Stromal cell of bone marrow (primary cell): Measurements from ENCODE around the gene SPRN.
"Not testable (repeated sequence)": the region's sequence is repeated elsewhere in the genome, so short reads cannot be mapped to it uniquely, and the experiment has no call there.

Source experiments
- DNase-seq: peaks from one replicate; pipeline ENCODE4 v3.0.0-alpha.2; 2012; ENCODE audit warnings: low read depth

The SPRN gene

DNA sequence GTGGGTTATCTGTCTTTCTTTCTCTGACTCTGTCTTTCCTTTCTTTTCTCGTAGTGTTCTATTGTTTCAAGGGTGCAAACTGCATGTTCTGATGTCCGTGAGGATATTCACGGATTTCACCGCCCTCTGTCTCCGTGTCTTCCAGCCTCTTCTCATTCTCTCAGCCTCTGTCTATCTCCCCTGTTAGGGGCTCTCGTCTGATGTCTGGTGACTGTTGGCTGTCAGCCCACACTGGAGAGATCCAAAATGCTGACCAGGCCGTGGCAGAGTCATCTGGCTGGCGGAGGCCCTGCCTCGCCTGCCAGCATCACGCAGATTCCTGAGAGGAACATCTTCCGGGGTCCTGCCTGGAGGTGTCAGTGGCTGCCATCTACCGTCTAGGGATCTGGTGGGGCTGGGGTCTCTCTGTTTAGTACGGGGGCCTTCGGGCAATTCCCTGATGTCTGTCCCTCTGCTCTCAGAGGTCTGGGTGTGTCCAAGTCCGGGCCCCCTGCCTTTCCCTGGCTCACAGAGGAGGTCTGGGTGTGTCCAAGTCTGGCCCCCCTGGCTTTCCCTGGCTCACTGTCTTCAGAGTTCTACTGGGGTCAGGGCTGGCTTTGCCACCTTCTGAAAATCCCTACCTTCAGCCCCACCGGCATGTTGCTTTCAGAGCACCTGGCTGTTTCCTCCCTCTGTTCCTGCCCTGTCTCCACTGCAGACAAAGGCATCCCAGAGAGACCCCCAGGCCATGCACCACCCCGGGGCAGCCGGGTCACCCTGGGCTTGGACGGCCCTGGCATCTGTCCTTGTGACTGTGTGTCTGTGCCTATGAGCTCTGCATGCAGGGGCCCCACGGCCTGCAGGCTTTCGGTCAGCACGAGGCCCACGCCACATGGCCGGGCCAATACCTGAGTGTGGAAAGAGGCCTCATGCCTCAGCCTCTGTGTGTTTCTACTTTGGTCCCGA, 15.4 kb upstream of the SPRN start:
- DNase-seq, result no peak

DNA sequence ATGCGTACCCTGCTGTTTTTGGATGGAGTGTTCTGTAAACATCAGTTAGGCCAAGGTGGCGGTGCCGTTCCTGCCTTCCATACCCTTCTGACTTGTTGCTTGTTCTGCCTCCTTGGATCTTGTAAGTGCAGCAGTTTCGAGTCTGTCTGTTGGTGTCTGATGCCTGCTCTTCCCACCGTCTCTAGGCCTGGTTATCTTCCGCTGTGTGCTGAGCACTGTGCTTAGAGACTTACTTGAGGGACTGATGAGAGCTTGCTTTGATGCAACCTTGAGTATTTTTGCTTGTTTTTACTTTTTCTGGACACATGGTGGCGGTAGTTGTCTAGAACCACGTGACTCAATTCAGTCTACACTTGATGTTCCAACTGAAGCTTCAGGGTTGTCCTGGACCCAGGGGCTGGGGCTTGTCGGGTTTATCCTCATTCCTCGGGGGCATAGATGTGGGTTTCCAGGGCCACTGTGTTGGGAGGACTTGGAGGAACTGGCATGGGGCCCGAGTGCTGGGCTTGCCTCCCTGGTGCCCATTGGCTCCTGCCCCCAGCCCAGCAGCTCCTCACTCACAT, 14.4 kb upstream of the SPRN start:
- no peak for DNase-seq

DNA sequence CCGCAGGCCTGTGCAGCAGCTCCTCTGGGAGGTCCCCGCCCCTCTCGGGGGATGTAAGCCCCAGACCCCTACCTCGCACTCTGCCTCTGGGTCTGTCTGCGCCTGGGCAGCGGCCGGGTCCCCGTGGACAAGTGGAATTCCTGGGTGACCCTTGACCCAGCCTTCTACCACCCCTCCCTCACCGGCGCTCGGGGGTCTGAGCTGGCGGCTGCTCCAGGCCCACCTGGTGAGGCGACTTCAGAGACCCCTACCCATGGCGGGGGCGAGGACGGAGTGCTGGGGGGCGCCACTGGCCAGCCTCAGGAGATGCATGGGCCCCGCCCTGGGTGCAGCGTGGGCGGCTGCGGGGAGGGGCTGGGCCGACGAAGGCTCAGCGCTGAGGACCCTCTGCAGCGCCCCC, 8.4 kb upstream of the SPRN start:
- not testable (repeated sequence) for DNase-seq

DNA sequence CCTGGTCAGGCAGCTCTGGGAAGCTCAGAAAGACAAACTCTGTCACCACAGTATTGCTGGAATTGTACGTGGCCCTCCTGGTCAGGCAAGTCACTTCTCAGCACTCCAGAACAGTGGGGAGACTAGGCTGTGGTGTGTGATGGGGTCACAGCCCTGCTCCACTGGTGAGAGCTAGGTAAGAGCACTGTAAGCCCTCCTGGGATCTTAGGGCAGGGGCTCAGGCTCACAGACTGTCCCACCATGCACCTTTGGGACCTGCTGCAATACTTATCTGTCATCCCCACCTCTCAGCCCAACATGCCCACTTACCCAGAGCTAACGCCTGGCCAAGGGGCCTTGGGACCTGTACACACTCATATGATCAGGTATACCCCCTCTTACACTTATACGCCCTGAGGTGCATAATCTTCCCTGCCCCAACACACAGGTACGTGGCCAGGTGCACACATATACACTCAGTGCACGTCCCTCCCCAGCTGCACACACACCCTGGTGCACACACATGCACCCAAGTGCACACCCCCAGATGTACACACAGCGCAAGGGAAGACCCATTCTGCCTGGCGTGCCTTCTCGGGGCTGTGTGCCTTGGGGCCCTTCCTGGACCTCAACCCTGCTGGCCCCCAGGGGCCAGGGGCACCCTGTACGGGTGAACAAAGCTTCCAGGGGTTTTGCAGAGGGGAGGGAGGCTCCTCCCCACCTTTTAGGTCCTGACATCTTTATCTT, 7.6 kb upstream of the SPRN start:
- not testable (repeated sequence) for DNase-seq

DNA sequence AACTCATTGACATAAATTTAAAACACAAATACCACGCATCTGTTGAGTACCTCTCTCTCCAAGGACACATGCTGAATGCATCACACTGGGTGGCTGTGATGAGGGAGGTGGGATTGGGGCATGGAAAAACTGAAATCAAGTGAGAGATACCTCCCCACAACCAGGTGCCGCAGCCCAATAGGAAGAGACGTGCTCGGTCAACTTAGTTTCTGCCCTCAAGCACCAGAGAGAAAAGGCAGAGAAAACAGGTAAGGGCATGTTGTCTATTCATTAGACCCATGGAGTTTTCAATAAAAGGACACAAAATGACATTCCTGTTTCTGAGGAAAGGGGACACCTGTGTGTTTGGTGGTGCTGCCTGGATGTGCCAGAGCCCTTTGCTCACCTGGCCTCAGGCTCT, 5.1 kb upstream of the SPRN start:
- DNase-seq, result not testable (repeated sequence)

DNA sequence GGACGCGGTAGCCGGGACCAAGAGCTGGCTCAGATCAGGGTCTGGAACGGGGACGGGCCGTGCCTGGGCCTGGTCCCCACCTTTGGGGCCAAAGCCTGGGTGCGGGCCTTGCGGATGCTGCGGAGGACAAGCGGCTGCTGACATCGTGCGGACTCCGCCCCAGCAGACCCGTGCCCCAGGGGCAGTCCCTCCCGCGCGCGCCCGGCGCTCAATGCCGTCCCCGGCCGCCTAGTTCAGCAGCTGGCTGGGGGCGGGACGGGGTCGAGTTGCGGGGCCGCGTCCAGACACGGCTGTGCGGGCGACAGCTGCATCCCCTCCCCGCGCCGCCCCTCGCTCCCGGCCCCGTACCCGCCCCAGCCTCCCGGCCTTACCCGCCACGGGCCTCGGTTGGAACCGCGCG, 323 bp downstream of the SPRN start:
- DNase-seq, result not testable (repeated sequence)

DNA sequence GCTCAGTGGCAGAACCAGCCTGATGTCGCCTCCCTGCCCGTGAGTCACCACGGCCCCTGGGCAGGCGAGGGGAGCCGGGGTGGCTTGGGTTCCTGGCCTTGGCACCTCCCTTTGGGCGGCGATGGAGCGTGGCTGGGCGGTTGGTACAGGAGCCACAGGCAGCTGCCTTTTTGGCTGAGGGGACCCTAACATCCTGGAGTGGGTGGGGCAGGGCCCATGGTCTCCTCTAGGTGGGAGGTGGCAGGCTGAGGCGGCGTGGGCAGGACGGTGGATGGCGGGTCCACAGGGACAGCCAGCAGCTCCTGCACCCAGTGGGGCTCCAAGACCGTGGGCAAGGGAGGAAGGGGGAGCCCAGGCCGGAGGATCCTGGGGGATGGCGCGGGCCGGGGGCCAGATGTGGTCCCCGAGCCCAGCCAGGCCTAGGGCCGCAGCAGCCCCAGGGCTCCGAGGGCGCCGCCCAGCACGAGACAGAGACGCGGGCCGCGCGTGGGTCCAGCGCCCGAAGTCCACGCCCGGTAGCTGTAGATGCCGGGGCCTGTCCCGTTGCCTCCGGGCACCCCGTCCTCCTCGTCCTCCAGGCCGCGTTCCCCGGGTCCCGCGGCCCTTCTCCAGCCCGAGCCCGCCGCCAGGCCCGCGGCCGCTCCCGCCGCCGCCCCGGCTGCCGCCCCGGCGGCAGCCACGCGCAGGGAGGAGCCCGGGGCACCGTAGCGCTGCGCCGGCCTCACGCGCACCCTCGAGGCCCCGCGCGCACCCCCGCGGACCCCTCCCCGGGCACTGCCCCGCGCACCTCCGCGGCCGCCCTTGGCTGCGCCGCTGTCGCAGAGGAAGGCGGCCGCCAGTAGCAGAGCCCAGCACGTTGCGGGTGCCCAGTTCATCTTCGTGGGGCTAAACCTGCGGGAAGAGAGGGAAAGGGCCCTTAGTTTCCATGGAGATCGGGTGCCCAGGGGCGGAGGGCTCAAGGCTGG, 1.3 kb downstream of the SPRN start:
- no peak for DNase-seq

DNA sequence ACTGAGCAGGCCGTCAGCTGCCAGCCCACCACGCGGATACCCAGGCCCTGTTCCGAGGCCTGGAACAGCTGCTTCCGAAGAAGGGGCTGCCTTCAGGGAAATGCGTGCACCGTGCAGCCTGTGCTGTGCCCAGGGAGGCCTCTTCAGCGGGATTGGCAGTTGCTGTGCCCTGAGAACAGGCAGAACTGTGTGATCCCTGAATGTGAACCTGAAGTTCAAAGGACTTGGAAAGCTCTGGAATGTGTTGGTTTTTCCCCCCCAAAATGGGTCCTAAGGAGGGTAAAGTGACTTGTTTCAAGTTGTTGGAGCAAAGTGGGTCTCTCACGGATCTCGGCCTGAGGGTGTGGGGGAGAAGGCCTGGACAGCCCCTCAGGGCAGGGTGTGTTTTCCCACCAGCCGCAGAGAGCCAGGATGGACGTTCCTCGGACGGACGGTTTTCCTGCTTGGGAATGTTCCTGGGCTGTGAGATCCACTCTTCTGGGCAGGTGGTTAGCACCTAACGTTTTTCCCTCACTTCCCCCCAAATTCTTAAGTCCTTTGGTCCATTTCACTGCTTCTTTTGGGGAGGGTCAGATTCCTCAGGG, 2.1 kb downstream of the SPRN start:
- no peak for DNase-seq

DNA sequence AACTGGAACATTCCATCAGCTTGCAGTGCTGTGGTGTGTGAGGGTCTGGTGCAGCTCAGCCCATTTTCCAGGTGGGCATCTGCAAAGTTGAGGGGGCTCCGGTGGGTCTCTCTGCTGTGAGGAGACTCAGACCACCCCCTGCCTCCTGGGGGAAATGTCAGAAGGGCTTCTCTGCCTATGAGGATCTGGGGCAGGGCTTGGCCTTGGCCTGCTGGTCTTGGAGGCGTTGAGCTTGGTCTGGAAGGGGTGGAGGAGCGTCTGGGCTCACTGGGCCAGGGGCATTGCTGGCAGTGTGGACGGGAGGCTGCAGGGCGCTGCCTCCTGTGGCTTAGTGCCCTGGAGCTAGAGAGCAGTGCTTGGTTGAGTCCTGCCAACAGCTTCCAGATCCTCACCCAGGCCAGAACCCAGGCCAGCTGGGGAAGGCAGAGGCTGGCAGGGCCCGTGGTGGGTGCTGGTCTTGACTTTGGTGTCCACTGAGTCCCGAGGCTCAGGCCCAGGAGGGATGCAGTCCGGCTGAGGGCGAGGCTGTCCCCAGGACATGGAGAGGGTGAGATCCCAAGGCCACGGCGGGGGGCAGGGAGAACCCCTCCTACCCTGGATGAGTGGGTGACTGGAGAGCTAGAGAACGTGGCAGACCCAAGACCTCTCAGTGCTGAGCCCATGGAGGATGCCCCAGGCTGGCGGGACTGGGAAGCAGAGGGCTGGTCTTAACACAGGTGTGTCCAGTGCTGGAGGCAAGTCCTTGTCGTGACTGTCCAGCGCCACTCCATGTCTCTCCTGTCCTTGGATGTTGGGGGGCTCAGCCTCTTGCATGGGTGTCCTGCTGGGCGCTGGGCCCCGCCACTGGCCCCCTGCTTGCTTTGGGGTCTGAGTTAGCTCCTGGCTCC, 2.8 kb downstream of the SPRN start:
- no peak for DNase-seq

DNA sequence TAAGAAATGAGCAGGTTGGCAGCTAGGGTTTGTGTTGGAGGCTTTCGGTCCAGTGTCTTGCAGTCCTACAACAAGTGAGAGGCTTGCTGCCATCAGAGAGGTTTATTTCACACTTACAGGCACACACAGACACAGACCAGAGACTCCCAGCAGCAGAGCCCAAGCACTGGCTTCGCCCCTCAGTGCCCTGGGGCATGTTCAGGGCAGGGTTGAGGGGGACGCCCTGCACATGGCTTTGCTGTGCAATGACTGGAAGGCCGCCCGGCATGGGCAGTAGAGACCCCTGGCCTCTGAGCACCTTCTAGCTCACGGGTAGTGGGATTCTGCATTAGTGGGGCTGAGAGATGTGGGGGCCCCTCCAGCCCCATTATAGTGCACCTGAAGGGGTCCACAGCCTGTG, 3.8 kb downstream of the SPRN start:
- no peak for DNase-seq

DNA sequence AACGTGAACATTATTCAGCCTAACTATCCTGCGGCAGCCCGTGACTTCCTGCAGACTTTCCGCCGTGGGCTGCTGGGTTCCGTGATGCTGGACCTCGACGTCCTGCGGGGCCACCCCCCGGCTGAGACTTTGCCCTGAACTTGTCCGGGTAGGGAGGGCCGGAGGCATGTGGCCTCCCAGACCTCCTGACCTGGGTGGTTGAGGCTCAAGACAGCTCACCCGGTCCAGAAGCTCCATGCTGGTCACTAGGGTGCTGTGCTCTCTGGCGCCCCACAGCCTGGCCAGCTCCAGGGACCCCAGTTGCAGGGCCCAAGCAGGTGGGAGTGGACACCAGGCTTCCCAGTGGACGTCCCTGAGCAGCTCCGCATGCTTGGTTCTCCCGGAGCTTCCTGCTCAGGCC, 4.4 kb downstream of the SPRN start:
- DNase-seq, result no peak

DNA sequence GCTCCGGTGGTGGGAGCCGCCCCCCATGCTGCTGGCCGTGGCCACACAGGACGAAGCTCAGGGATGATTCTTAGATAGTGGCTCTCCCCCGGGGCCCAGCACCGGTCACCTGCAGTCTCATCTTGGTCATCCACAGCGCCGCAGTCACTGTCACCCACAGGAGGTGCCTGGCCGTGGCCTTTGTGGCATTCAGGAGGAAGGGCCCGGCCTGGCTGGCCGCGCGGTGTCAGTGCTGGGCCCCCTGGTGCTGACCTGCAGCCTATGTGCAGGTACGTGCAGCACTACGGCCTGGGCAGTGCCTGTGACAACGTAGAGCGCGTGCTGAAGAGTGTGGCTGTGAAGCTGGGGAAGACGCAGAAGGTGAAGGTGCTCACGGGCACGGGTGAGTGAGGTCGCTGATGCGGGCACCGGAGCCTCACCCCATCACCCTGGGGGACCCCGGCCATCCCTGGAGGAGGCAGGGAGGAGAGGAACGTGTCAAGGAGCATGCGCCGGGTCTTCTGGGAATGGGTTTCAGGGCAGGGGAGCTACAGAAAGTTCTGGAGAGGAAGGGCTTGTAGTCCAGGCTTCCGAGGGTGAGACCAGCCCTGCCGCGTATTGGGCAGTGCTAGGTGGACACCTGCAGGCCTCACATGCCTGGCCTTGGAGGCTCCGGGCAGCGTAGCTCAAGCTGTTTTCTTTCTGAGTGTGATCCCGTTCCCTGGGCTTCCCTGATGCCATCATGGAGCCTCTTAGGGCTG, 5.0 kb downstream of the SPRN start:
- no peak for DNase-seq

DNA sequence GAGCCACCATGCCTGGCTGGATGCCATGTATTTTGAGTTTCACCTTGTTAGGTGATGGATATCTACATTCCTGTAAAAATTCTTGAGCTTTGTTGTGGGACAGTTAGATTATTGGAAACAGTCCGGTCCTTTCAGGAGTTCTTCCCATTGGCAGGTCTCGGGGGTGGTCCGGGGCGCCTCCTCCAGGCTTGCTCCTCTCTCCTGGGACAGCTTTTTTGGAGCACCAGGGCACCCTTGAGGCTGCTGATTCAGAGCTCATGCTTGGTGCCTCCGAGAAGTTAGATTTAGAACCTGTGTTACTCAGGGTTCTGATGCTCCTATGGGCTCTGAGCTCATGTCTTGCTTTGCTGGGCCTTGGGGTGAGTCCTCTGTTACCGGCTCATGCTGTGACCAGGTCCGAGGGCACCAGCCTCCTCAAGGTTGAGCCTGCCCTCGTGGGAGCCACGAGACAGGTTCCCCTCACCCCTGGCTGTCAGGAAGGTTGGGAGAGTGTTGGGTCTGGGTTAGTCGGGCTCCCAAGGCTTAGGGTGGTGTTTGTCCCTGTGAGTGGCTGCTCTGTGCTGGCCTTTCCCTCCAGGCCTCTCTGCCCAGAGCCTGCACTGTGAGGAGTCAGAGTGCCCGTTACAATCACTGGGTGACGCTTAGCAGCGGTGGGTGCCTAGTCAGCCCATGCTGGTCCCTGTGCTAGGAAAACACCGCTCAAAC, 6.0 kb downstream of the SPRN start:
- DNase-seq, result no peak

DNA sequence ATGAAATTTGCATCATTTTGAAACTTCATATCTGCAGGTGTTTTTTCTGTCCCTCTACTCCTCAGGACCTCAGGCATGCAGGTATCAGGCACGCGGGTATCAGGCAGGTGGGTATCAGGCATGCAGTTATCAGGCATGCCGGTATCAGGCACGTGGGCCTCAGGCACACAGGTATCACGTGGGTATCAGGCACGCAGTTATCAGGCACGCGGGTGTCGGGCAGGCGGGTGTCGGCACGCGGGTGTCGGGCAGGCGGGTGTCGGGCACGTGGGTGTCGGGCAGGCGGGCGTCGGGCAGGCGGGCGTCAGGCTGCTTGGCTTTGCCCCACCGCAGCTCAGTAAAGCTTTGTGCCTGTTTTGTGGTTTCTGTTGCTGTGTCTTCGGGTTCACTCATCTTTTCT, 8.7 kb downstream of the SPRN start:
- no peak for DNase-seq

DNA sequence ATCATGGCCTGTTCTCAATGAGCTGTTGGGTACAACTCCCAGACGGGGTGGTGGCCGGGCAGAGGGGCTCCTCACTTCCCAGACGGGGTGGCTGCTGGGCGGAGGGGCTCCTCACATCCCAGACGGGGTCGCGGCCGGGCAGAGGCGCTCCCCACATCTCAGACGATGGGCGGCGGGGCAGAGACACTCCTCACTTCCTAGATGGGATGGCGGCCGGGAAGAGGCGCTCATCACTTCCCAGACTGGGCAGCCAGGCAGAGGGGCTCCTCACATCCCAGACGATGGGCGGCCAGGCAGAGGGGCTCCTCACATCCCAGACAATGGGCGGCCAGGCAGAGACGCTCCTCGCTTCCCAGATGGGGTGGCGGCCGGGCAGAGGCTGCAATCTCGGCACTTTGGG, 10.0 kb downstream of the SPRN start:
- not testable (repeated sequence) for DNase-seq

DNA sequence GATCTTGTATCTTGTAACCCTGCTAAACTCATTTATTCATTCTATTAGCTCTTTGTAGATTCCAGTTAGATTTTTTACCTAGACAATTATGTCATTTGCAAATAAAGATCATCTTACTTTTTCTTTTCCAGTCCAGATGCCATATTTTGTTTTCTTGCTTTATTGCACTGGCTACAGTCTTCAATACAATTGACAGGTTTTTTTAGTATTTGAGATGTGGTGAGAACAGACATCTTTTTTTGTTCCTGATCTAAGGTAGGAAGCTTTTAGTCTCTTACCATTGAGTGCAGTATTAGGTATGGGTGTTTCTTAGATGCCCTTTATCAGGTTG, 12.1 kb downstream of the SPRN start:
- no peak for DNase-seq

DNA sequence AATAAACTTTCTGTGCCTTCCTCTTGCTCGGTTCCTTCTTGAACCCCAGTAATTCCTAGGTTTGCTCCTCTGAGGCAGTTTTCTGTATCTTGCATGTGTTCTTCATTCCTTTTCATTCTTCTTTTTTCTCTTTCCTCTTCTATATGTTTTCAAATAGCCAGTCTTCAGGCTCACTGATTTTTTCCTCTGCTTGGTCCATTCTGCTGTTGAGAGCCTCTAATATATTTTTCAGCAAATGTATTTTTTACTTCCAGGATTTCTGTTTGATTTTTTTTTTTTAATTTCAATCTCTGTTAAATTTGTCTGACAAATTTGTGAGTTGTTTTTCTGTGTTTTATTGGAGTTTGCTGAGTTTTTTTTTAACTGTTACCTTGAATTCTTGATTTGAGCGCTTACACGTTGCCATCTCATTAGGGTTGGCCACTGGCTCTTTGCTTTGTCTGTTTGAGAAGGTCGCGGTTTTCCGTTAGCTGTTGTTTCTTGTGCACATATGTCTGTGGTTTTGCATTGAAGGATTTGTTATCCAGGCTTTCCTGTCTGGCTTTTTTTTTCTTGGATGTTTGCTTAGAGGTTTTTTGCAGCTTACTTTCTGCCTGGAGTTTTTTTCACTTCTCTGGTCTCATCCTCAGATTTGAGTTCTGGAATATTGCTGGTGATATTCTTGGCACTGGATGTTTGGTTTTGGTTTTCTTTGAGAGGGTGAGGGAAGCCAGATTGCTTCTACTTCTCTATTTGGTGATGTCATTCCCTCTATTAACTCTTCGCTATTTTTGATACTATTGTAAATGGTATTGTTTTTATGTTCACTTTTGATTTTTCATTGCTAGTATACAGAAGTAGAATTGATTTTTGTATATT, 12.7 kb downstream of the SPRN start:
- no peak for DNase-seq

DNA sequence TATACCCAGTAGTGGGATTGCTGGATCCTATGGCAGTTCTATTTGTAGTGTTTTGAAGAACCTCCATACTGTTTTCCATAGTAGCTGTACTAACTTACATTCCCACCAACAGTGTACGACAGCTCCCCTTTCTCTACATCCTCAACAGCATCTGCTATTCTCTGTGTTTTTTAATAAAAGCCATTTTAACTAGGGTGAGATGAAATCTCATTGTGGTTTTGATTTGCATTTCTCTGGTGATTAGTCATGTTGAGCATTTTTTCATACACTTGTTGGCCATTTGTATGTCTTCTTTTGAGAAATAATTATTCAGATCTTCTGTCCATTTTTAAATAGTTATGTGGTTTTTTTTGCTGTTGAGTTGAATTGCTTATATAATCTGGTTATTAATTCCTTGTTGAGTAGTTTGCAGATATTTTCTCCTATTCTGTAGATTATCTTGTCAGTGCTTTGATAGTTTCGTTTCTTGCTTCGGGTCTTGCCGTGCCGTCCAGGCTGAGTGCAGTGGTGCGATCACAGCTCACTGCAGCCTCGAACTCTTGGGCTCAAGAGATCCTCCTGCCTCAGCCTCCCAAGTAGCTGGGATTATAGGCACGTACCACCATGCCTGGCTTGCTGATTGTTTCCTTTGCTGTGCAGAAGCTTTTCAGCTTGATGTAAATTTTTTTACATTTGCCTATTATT, 18.4 kb downstream of the SPRN start:
- DNase-seq, result no peak
